ENCODE results near the gene NRG3.

Gene NRG3

GRCh38 chr10:82294874-82295378 lies 419.9 kb downstream of the NRG3 start:
- Histone ChIP-seq H3K4me3 (no peak overlapping the region), H3K27ac (no peak overlapping the region)
- no peak for DNase-seq (ENCODE audit: low spot score)
- TF ChIP-seq CTCF (IDR thresholded peaks at IDR 0.05): no peak

- Histone ChIP-seq H3K4me3 (no peak overlapping the region), H3K27ac (no peak overlapping the region)
- no peak for TF ChIP-seq CTCF (IDR thresholded peaks at IDR 0.05)
- no peak for DNase-seq (ENCODE audit: low spot score)
These were observed 433.6 kb downstream of the NRG3 start for GRCh38 chr10:82308641-82309040.

DNA sequence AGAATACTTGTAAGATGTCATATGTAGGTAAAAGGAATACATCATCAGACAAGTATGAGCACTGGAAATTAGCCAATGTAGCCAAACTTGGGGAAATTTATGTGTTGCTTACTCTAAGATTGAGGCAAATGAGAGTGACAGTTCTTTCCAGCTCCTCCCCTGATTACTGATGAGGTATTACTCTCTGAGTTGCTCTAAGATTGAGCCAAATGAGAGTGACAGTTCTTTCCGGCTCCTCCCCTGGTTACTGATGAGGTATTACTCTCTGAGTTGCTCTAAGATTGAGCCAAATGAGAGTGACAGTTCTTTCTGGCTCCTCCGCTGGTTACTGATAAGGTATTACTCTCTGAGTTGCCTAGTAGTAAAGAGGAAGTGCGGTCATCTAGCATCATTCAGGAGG lies 435.8 kb downstream of the NRG3 start:
- no peak for TF ChIP-seq CTCF (IDR thresholded peaks at IDR 0.05)
- DNase-seq (ENCODE audit: low spot score): no peak
- Histone ChIP-seq H3K27ac (no peak overlapping the region), H3K4me3 (no peak overlapping the region)

DNA sequence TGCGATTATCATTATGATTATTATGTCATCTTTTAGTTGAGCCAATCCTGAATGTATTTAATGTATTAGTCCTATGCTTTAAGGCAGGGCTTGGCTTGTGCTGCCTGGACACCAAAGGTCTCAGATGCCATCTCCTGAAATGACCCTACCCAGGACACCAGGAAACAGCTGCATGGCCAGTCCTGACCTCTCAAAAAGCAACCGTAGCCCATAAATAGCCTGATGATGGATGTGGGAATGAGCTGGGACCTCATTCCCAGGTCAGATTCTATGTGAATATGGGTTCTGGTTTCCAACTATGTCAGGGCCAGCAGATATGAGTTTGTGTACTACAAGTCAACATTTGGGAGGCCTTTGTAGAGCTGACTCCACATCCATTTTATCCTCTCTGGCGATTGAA lies 438.4 kb downstream of the NRG3 start:
- Histone ChIP-seq H3K27ac (no peak overlapping the region), H3K4me3 (no peak overlapping the region)
- no peak for TF ChIP-seq CTCF (IDR thresholded peaks at IDR 0.05)
- DNase-seq (ENCODE audit: low spot score): no peak

- DNase-seq (ENCODE audit: low spot score): no peak
- no peak overlapping the region for H3K27ac ChIP-seq
- TF ChIP-seq CTCF (IDR thresholded peaks at IDR 0.05): no peak
- H3K4me3 ChIP-seq: no peak overlapping the region
These were observed 443.5 kb downstream of the NRG3 start for GRCh38 chr10:82318534-82318933.

DNA sequence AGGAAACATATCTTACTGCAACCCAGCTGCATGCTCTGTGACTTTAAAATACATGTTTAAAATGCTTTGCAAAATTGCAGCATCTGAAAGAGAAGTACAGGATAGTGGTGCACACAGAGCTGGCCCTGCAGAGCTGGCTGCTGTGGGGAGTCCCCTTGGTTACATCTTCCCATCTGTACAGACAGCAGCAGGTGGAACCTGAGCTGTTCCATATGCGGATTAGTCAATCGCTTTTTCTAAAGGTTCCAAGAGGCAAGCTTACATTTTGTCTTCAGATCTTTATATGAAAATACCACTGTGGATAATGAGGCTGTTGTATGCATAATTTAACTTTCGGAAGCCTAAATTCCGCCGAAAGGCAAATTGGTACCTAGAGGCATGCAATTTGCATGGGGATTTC lies 444.1 kb downstream of the NRG3 start:
- no peak for TF ChIP-seq CTCF (IDR thresholded peaks at IDR 0.05)
- Histone ChIP-seq H3K4me3 (no peak overlapping the region), H3K27ac (no peak overlapping the region)
- DNase-seq (ENCODE audit: low spot score): no peak

GRCh38 chr10:82319562-82319961 lies 444.6 kb downstream of the NRG3 start:
- DNase-seq (ENCODE audit: low spot score): no peak
- TF ChIP-seq CTCF (IDR thresholded peaks at IDR 0.05): no peak
- no peak overlapping the region for H3K27ac ChIP-seq
- H3K4me3 ChIP-seq: no peak overlapping the region
